GM03348 (cell line): ENCODE data around the gene NETO2.
"Not testable (repeated sequence)": the region's sequence is repeated elsewhere in the genome, so short reads cannot be mapped to it uniquely, and the experiment has no call there.

ENCODE experiments used
- DNase-seq: peaks from one replicate; pipeline ENCODE4 v3.0.0; 2012; ENCODE audit warnings: low spot score

The NETO2 gene

DNA sequence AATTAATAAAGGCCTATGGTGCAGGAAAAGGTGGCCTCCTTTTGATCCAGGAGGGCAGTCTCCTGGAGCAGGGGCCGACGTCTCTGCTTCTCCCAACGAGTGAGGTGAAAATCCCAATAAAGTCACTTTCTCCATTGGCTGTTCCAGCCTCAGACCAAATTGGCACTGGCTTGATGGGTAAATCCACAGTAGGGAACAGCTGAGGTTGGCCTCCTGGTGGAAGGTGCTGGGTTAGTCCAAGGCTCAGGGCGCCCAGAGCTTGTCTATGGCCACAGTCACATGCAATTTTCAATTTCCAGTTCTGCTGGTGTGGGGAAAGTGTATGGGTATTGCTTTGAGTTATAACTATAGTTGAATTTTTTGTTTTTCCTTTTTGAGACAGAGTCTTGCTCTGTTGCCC lies 79.0 kb downstream of the NETO2 start:
- no peak for DNase-seq

- no peak for DNase-seq
Measured at GRCh38 chr16:47063011-47063724, 80.6 kb downstream of the NETO2 start.

- no peak for DNase-seq
Measured at GRCh38 chr16:47061204-47061603, 82.5 kb downstream of the NETO2 start.

- no peak for DNase-seq
Measured at GRCh38 chr16:47060596-47060995, 83.1 kb downstream of the NETO2 start.

- no peak for DNase-seq
Measured at GRCh38 chr16:47059991-47060390, 83.8 kb downstream of the NETO2 start.

DNA sequence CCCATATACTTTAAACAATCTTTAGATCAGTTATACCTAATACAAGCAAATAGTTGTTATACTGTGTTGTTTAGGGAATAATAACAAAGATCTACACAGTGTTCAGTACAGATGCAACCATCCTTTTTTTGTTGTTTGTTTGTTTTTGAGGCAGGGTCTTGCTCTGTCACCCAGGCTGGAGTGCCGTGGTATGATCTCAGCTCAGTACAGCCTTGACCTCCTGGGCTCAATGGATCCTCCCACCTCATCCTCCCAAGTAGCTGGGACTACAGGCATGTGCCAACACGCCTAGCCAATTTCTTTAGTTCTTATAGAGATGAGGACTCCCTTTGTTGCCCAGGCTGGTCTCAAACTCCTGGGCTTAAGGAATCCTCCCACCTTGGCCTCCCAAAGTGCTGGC lies 84.6 kb downstream of the NETO2 start:
- not testable (repeated sequence) for DNase-seq

GRCh38 chr16:47058295-47059086 lies 85.3 kb downstream of the NETO2 start:
- no peak for DNase-seq

GRCh38 chr16:47057630-47057993 lies 86.1 kb downstream of the NETO2 start:
- DNase-seq: no peak

DNA sequence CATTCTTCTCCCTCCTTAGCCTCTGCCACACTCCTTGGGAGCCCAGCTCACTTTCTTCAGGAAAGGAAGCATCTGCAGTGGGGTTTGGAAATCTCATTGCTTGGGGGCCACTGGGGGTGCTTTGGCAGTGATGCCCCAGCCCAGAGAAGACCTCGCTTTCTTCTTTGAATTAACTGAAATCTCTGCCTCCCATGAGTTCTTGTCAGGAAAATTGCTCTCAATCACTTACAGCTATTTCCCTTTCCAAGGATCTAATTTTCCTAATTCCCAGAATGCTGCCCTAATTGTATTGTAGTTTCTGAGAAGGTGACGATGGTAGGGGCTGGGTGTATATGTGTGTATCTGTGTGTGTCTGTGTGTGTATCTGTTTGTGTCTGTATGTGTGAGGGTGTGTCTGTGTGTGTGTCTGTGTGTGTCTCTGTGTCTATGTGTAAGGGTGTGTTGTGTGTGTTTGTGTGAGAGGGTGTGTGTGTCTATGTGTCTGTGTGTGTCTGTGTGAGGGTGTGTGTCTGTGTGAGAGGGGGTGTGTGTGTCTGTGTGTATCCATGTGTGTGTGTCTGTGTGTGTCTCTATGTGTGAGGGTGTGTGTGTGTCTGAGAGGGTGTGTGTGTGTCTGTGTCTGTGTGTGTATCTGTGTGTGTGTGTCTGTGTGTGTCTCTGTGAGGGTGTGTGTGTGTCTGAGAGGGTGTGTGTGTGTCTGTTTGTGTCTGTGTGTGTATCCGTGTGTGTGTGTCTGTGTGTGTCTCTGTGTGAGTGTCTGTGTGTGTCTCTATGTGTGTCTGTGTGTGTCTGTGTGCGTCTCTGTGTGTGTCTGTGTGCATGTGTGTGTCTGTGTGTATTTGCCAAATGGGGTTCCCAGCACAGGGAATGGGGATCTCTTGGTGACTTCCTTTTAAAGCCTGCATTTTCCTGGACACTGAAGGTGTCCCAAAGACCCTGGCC lies 86.8 kb downstream of the NETO2 start:
- DNase-seq: no peak

DNA sequence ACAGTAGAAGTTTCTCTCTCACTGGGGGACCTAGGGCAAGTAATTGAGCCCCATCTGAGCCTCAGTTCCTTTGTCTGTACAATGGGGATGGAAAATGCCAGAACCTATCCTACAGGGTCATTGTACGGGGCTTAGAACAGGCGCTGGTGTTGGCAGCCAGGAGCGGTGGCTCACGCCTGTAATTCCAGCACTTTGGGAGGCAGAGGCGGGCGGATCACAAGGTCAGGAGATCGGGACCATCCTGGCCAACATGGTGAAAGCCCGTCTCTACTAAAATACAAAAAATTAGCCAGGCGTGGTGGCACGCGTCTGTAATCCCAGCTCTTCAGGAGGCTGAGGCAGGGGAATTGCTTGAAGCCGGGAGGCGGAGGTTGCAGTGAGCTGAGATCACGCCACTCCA lies 87.7 kb downstream of the NETO2 start:
- DNase-seq: not testable (repeated sequence)

DNA sequence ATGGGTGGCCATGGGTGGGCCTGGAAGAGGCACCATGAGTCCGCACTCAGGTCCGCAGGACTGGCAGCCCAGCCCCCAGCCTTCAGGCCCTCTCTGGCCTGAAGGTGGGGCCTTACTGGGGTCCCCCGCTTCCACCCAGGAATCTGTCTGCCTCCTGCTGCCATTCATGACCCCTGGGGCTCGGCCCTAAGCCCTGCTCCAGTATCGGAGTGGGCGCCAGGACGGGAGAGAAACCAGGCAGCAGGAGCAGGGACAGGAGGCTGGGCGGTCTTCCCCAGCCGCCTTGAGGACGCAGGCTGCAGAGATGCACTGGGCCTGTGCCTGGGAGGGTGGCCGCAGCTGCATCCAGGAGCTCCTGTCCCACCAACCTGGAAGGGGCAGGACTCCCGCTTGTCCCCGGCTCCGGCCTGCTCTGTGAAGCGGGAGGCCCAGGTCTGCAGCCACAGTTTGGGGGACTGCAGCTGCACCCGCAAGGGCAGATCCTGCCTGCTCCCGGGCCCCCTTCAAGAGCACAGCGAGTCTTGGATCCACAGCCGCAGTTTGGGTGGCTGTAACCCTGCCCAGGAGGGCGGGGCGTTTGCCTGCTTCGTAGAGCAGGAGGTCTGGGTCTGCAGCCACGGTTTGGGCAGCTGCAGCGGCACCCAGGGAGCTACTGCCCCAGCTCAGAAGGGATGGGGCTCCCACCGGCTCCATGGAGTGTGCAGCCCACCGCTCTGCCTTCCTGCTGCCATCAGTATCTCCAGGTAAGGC lies 88.4 kb downstream of the NETO2 start:
- DNase-seq: no peak

GRCh38 chr16:47054306-47054705 lies 89.4 kb downstream of the NETO2 start:
- DNase-seq: no peak

GRCh38 chr16:47053895-47054294 lies 89.8 kb downstream of the NETO2 start:
- DNase-seq: no peak

DNA sequence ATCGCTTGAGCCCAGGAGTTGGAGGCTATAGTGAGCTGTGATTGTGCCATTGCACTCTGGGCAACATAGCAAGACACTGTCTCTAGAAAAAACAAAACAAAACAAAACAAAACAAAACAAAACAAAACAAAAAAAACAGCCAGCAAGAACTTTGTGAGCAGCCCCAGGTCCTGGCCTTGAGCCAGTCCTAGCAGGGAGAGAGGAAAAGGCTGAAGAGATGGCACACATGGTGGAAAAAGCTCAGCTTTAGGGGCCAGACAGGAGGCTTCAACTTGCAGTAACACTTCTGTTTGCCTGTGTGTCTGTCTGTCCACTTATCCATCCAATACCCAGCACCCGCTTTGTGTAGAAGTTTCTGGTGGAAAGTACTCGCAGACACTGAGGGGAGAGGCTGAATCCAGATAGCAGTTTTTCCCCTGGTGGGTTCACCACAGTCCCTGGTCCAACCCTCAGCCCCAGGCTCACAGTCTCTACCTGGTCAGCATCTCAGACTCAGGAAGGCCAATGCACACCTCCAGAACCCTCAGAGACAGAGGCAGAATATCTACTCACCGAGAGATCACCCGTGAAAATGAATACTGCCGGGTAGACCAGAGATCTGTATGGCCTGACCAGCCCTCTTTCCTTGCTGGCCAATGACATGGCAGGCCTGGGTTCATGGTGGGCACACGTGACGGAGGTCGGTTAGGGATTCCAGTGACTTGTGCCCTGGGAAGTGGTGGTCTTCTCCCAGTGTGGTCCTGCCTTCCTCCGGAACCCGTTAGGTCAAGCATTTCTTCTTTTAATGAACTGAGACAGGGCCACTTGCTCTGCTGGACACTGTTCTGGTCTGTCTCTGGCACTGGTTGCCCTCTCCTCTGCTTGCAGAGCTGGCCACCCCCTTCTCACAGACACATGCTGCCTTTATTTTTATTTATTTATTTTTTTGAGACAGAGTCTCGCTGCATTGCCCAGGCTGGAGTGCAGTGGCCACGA lies 90.8 kb downstream of the NETO2 start:
- DNase-seq: no peak

DNA sequence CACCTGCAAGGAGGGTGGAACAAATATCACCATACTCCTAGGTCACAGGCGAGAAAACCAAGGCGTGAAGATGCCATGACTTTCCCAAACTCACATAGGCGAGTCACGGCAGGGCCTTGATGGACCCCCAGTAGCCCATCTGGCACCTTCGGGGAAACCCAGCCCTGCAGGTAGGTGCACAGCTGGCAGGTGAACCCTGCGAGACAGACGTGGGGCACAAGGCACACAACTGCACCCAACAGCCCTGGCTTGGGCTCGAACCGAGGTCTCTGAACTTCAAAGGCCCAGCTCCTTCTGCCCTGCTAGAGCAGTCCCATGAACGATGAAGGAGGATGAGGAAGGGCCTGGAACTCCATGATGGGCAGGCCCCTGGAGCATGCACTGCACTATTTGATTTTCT lies 92.7 kb downstream of the NETO2 start:
- no peak for DNase-seq

DNA sequence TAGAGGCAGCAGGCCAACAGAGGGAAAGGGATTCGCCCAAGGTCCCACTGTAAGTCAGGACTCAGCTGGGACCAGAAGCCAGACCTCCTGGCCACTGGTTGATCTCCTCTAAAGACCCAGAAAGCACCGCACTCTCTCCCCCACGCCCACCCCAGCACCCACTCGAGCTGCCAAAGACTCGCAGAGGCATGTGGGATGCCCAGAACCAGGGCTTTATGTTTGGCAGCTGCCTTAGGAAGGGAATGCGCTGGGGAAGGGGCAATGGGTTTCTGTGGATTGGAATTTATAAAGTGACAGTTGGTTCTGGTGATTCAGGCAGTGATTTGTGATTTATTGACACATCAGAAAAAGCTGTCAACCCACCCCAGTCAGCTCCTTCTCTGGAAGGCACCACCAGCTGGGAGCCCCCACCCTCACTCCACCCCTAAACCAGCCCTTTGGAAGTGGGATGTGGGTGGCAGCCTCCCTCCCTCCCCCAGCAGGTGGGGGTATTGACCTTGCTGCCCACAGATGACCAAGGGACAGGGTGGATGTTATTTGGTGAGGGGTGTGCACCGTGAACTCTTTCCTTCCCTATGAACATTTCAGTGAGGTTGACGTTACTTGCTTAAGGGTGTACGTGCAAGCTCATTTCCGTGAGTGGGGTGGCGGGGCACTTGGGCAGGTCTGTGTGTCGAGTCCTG lies 93.7 kb downstream of the NETO2 start:
- DNase-seq: no peak

DNA sequence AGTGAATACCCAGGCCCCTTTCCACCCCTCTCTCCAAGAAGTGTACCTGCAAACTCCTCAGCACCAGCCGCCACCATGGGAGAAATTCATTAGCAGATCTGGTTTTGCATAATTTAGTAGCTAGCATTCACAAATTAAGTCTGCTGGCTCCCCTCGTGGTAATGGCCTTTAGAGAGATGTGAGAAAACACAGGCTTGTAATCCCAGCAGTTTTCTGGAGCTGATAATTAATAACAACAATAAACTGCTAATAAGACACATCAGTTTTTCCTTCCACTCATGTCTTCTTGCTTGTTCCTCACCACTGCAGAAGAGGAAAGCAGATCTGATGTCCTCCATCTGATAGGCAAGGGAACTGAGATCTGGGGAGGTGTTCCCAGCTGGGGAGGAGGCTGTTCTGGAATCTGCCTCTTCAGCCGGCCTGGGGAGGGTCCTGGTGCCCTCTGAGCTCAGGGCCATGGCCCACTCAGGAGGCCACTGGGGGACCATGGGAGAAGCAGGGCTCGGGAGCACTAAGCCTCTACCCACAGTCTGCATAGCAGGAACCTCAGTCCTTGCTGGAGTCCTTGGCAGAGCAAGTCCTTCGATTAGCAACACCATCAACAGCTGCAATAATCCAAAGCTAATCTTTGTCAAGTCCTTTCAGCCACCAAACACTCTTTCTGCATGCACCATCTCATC lies 96.1 kb downstream of the NETO2 start:
- no peak for DNase-seq

GRCh38 chr16:47046726-47047523 lies 96.8 kb downstream of the NETO2 start:
- no peak for DNase-seq

- DNase-seq: no peak
Measured at GRCh38 chr16:47045459-47045858, 98.3 kb downstream of the NETO2 start.
